Epithelial cell of prostate (primary cell): Measurements from ENCODE around the gene CBX4.

Experiments used
- DNase-seq: peaks from one replicate; pipeline ENCODE4 v3.0.0-alpha.2; 2011; ENCODE audit warnings: low read depth, low spot score
- H3K27ac ChIP-seq: fragments of 450-650 bp; 2 replicates; pipeline ENCODE4 v1.5.1; 2017; ENCODE audit warnings: mild to moderate bottlenecking

The CBX4 gene

GRCh38 chr17:79814974-79815835, 24.0 kb downstream of the CBX4 start:
- H3K27ac ChIP-seq: no peak overlapping the region
- DNase-seq: no peak

GRCh38 chr17:79814127-79814973, 24.9 kb downstream of the CBX4 start:
- no peak for DNase-seq
- H3K27ac ChIP-seq: no peak overlapping the region

- DNase-seq: no peak
- H3K27ac ChIP-seq: no peak overlapping the region
These were observed 25.7 kb downstream of the CBX4 start for GRCh38 chr17:79813297-79814126.

GRCh38 chr17:79812353-79813258, 26.6 kb downstream of the CBX4 start:
- no peak overlapping the region for H3K27ac ChIP-seq
- no peak for DNase-seq

- H3K27ac ChIP-seq: no peak overlapping the region
- no peak for DNase-seq
These were observed 27.3 kb downstream of the CBX4 start for GRCh38 chr17:79811868-79812352.

GRCh38 chr17:79811011-79811867, 28.0 kb downstream of the CBX4 start:
- no peak for DNase-seq

GRCh38 chr17:79810130-79811010, 28.9 kb downstream of the CBX4 start:
- DNase-seq: peak; percentile 54
- H3K27ac ChIP-seq: no peak overlapping the region

More at GRCh38 chr17:79811011-79811867, 28.0 kb downstream of the CBX4 start:
- H3K27ac ChIP-seq: no peak overlapping the region

GRCh38 chr17:79809530-79810129, 29.6 kb downstream of the CBX4 start:
- no peak overlapping the region for H3K27ac ChIP-seq
- no peak for DNase-seq

GRCh38 chr17:79808763-79809529, 30.3 kb downstream of the CBX4 start:
- DNase-seq: peak; percentile 52

GRCh38 chr17:79806863-79807720, 32.1 kb downstream of the CBX4 start:
- no peak overlapping the region for H3K27ac ChIP-seq
- no peak for DNase-seq

More at GRCh38 chr17:79808763-79809529, 30.3 kb downstream of the CBX4 start:
- no peak overlapping the region for H3K27ac ChIP-seq

GRCh38 chr17:79806446-79806760, 32.8 kb downstream of the CBX4 start:
- H3K27ac ChIP-seq: no peak overlapping the region
- DNase-seq: no peak

- H3K27ac ChIP-seq: no peak overlapping the region
- DNase-seq: no peak
These were observed 34.2 kb downstream of the CBX4 start for GRCh38 chr17:79804856-79805696.

- DNase-seq: no peak
- H3K27ac ChIP-seq: no peak overlapping the region
These were observed 35.0 kb downstream of the CBX4 start for GRCh38 chr17:79803997-79804855.
